NT2/D1 (cell line): ENCODE measurements around the gene ABCC4.
"Not testable (repeated sequence)": the region's sequence is repeated elsewhere in the genome, so short reads cannot be mapped to it uniquely, and the experiment has no call there.

ENCODE experiments used
- DNase-seq: peaks from one replicate; pipeline ENCODE4 v3.0.0-alpha.2; 2011; ENCODE audit warnings: low read depth, low spot score
- H3K27me3 ChIP-seq: 2 replicates; pipeline ENCODE4 v1.6.0; 2011; ENCODE audit warnings: mild to moderate bottlenecking; ENCODE audit not compliant: insufficient read length, insufficient read depth
- H3K36me3 ChIP-seq: 2 replicates; pipeline ENCODE4 v1.6.1; 2011; ENCODE audit warnings: mild to moderate bottlenecking, low read length, mixed read lengths; ENCODE audit not compliant: insufficient read depth, insufficient read length
- H3K4me1 ChIP-seq: 2 replicates; pipeline ENCODE4 v1.5.1; 2011; ENCODE audit not compliant: insufficient read depth, insufficient read length
- H3K4me3 ChIP-seq: 2 replicates; pipeline ENCODE4 v1.5.1; 2011; ENCODE audit warnings: low read depth; ENCODE audit not compliant: insufficient read length
- H3K9ac ChIP-seq: 2 replicates; pipeline ENCODE4 v1.6.0; 2011; ENCODE audit warnings: low read depth; ENCODE audit not compliant: insufficient read length
- H3K9me3 ChIP-seq: 2 replicates; pipeline ENCODE4 v1.5.1; 2011; ENCODE audit warnings: mild to moderate bottlenecking, low read length; ENCODE audit not compliant: insufficient read depth
- SUZ12 ChIP-seq: IDR thresholded peaks from 2 replicates; pipeline ENCODE4 v1.6.1; 2011; ENCODE audit not compliant: insufficient read length, insufficient read depth; ENCODE audit errors: extremely low read depth
- YY1 ChIP-seq: IDR thresholded peaks from 2 replicates; pipeline ENCODE4 v1.6.1; 2011; ENCODE audit not compliant: insufficient read length, insufficient read depth
- ZNF274 ChIP-seq: IDR thresholded peaks from 2 replicates; pipeline ENCODE4 v1.6.1; 2011; ENCODE audit warnings: mild to moderate bottlenecking, low read depth, low read length

The ABCC4 gene

DNA sequence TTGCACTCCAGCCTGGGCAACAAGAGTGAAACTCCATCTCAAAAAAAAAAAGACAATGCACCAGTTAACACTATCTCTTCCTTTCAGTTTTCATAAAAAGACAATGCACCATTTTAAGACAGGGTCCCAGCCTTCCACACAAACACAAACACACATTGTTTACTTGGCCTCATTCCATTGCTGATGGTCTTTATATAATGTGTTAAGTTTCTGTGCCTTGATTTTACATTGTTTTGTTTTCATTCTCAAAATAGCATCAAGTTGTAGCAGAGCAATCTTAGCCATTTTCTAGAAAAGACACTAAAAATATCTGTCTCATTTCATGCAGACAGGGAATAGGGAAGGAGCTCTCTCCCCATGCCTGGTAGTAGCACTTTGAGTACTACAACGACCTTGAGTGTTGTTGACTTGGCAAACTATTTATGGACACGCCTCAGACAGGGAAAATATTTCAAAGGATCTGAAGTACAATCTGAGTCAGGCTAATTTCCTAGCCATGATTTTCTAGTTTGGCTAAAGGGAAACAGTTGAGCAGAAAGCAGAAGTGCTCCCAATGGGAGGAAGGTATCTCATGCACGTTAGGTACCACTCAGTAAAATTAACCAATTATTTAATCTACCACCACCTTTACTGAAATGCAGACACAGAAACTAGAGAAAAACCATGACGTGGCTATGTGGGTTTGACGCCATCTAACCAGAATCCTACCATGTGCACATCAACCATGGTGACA is 120.6 kb downstream of the ABCC4 start:
- TF ChIP-seq ZNF274: no peak
- TF ChIP-seq YY1: no peak
- TF ChIP-seq SUZ12: no peak
- H3K36me3 ChIP-seq: peaks cover 13% of the 10 kb centered on the region
- H3K27me3 ChIP-seq: no peaks in the 10 kb centered on the region
- no peak for DNase-seq
- H3K9ac ChIP-seq: no peak overlapping the region
- no peaks in the 10 kb centered on the region for H3K9me3 ChIP-seq
- H3K4me3 ChIP-seq: no peak overlapping the region
- no peaks in the 10 kb centered on the region for H3K4me1 ChIP-seq

DNA sequence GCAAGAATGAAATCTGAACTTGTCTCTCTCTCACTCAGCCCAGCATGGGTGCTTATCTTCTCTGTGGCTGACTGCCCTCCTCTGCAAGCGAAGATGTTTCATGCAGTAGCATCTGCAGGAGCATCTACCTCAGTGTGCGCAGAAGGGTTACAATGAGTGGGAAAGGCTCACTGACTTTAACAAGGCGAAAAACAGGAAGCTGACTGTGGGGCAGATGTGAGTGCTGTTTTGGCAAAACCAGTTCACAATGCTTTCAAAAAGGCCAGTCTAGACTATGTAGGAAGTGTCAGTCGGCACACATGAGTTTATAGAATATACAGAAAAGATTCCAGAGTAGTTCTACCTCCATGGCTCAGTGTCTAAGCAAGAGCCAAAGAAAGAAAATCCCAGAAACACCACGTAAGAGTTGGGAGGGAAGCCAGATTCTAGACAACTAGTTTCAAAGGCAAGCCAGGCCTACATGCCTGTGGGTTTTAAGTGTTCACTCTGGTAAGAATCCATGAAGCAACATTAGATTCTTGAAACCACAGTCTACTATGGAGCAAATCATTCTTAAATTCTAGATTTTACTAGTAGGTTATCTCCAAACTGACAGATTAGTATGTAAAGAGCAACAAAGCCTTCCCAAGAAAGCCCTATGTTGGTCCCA is 124.5 kb downstream of the ABCC4 start:
- TF ChIP-seq YY1 (no peak), ZNF274 (no peak), SUZ12 (no peak)
- Histone ChIP-seq H3K9me3 (no peaks in the 10 kb centered on the region), H3K27me3 (no peaks in the 10 kb centered on the region), H3K4me1 (no peaks in the 10 kb centered on the region), H3K4me3 (no peak overlapping the region), H3K9ac (no peak overlapping the region), H3K36me3 (peaks cover 23% of the 10 kb centered on the region)
- no peak for DNase-seq

DNA sequence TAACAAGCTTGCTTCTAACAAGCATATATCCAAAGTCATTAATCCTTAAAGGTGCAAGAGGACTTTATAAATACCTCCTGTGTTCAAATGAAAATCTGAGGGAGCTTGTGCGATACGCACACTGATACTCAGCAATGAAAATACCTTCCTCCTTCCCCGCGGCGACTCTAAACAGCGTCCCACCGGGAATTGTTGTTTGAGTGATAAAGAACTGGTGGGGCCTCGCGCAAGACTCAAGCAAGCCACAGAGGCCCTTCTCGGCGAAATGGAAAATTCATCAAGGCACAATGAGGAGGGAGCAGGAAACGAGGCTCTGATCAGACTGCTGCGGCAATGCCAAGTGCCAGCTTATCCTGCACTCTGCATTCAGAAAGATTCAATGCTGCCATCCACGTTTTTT is 126.7 kb downstream of the ABCC4 start:
- TF ChIP-seq ZNF274 (no peak), YY1 (no peak), SUZ12 (no peak)

GRCh38 chr13:95168191-95168590 is 133.1 kb downstream of the ABCC4 start:
- peaks cover 28% of the 10 kb centered on the region for H3K36me3 ChIP-seq
- no peaks in the 10 kb centered on the region for H3K9me3 ChIP-seq
- no peak overlapping the region for H3K4me3 ChIP-seq
- DNase-seq: no peak
- no peaks in the 10 kb centered on the region for H3K4me1 ChIP-seq
- TF ChIP-seq ZNF274 (no peak), SUZ12 (no peak), YY1 (no peak)
- H3K9ac ChIP-seq: no peak overlapping the region
- no peaks in the 10 kb centered on the region for H3K27me3 ChIP-seq

More for the DNA sequence above, 126.7 kb downstream of the ABCC4 start:
- H3K36me3 ChIP-seq: peaks cover 24% of the 10 kb centered on the region
- DNase-seq: no peak
- no peak overlapping the region for H3K4me3 ChIP-seq
- no peaks in the 10 kb centered on the region for H3K9me3 ChIP-seq
- no peak overlapping the region for H3K9ac ChIP-seq
- H3K27me3 ChIP-seq: no peaks in the 10 kb centered on the region
- no peaks in the 10 kb centered on the region for H3K4me1 ChIP-seq

- H3K9ac ChIP-seq: not testable (repeated sequence)
Measured at GRCh38 chr13:95167003-95167402, 134.2 kb downstream of the ABCC4 start.

DNA sequence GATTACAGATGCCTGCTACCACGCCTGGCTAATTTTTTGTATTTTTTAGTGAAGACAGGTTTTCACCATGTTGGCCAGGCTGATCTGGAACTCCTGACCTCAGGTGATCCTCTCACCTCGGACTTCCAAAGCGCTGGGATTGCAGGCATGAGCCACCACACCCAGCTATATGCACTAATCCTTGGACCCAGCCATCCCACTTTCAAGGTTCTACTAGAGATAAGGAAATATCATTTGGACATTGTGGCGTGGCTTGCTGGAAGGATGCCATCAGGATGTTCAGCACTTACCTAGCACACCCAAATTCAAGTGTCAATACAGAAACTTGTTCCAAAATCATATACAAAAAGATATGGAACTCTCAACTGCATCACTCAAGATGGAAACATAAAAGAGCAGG is 136.4 kb downstream of the ABCC4 start:
- TF ChIP-seq SUZ12: no peak
- TF ChIP-seq YY1: no peak
- TF ChIP-seq ZNF274: no peak

More at GRCh38 chr13:95167003-95167402, 134.2 kb downstream of the ABCC4 start:
- not testable (repeated sequence) for H3K27me3 ChIP-seq, H3K9me3 ChIP-seq, H3K4me3 ChIP-seq, DNase-seq, H3K4me1 ChIP-seq
- peaks cover 29% of the 10 kb centered on the region for H3K36me3 ChIP-seq

GRCh38 chr13:95160112-95160906 is 140.9 kb downstream of the ABCC4 start:
- Histone ChIP-seq H3K4me1 (no peaks in the 10 kb centered on the region), H3K27me3 (no peaks in the 10 kb centered on the region), H3K9ac (no peak overlapping the region), H3K4me3 (no peak overlapping the region), H3K36me3 (peaks cover 17% of the 10 kb centered on the region), H3K9me3 (no peaks in the 10 kb centered on the region)
- TF ChIP-seq YY1: no peak
- no peak for TF ChIP-seq ZNF274
- TF ChIP-seq SUZ12: no peak
- DNase-seq: no peak

More for the DNA sequence above, 136.4 kb downstream of the ABCC4 start:
- no peak for DNase-seq
- no peak overlapping the region for H3K9ac ChIP-seq
- no peaks in the 10 kb centered on the region for H3K4me1 ChIP-seq
- H3K9me3 ChIP-seq: no peaks in the 10 kb centered on the region
- no peak overlapping the region for H3K4me3 ChIP-seq
- no peaks in the 10 kb centered on the region for H3K27me3 ChIP-seq
- H3K36me3 ChIP-seq: peaks cover 32% of the 10 kb centered on the region
